GM04504 (cell line): ENCODE results near the gene PIK3IP1.
"Not testable (repeated sequence)": the region's sequence is repeated elsewhere in the genome, so short reads cannot be mapped to it uniquely, and the experiment has no call there.

Source experiments
- DNase-seq: peaks from one replicate; pipeline ENCODE4 v3.0.0-alpha.2; 2012; ENCODE audit warnings: low read depth

PIK3IP1 gene

DNA sequence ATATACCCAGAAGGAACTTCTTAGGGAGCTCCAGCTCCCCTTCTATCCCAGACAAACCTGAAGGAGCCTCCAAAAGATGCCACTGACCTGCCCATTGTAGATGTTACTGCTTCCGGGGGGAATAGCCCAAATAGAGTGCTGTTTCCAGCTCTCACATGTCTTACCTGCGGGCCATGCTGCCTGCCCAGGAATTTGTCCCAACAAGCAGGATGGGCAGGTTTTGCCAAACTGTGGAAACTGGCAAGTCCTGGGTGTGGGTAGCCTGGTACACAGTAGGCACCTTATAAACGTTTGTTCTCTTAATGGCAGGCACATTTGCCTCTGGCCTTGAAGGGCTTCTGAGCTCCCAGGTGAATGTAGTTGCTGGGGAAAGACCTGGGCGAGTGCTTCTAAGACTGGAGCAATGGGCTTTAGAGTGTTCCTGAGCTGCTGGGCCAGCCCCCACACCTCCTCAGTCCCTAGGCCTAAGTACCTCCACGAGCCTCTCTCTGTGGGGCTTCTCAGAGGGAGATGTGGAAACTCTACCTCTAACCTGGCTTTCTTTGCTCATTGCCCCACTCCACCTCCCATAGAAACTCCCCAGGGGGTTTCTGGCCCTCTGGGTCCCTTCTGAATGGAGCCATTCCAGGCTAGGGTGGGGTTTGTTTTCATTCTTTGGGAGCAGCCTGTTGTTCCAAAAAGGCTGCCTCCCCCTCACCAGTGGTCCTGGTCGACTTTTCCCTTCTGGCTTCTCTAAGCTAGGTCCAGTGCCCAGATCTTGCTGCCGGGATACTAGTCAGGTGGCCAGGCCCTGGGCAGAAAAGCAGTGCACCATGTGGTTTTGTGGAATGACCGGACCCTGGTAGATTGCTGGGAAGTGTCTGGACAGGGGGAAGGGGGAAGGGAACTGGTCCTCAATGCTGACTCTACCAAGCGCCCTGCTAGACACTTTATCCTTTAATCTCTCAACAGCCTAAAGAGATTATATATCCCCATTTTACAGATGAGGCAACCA is 43.0 kb downstream of the PIK3IP1 start:
- no peak for DNase-seq

DNA sequence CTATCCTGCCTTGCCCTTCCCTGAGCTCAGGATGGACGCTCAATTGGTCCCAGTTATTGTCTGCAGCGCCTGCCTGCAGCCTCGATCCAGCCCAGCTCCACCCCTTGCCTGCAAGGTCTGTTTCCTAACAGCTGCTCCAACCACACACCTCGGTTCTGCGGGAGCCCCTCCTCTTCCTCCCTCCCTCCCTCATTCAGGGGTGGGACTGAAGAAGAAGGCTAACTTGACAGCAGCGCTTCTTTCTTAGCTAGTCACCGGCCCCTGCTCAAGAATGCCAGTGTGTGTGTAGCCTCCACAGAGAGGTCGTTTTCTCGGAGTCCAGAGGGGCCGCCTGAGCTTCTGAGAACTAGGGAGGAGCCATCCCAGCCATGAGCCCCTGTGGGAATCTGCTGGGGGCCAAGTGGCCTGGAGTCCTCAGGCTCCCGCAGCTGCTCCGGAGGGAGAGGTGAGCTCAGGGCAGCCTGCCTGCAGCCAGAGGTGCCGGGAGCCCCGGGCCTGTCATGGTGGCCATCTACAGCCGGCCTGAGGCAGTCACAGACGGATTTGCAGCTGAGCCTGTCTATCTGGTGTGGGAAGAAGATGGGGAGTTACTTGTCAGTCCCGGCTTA is 44.0 kb downstream of the PIK3IP1 start:
- peak; percentile 83 for DNase-seq

DNA sequence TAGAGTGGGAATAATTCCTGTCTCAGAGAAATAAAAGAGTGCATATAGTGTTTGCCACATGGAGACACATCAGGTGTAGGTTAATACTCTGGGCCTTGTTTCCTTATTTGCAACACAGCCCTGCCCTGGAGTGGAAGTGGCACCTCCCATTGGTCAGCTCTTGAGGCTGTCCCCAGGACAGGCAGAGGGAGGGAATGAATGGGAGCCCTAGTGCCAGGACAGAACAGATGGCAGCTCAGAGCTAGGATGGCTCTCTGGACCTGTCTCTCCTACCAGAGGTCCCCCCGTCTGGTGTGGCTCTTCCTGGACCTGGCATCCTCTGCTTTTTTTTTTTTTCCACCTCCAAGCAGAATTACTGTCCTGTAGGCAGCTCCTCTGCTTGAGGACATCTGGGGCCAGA is 44.6 kb downstream of the PIK3IP1 start:
- no peak for DNase-seq

GRCh38 chr22:31246687-31247086 is 45.6 kb downstream of the PIK3IP1 start:
- no peak for DNase-seq

DNA sequence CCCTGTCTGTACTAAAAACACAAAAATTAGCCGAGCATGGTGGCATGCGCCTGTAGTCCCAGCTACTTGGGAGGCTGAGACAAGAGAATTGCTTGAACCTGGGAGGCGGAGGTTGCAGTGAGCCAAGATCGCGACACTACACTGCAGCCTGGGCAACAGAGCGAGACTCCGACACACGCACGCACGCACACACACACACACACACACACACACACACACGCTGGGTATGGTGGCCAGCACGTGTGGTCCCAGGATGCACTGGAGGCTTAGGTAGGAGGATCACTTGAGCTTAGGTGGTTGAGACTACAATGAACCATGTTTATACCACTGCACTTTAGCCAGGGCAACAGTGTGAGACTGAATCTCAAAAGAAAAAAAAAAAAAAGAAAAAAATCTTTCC is 46.3 kb downstream of the PIK3IP1 start:
- DNase-seq = not testable (repeated sequence)

GRCh38 chr22:31244943-31245451 is 47.3 kb downstream of the PIK3IP1 start:
- no peak for DNase-seq

DNA sequence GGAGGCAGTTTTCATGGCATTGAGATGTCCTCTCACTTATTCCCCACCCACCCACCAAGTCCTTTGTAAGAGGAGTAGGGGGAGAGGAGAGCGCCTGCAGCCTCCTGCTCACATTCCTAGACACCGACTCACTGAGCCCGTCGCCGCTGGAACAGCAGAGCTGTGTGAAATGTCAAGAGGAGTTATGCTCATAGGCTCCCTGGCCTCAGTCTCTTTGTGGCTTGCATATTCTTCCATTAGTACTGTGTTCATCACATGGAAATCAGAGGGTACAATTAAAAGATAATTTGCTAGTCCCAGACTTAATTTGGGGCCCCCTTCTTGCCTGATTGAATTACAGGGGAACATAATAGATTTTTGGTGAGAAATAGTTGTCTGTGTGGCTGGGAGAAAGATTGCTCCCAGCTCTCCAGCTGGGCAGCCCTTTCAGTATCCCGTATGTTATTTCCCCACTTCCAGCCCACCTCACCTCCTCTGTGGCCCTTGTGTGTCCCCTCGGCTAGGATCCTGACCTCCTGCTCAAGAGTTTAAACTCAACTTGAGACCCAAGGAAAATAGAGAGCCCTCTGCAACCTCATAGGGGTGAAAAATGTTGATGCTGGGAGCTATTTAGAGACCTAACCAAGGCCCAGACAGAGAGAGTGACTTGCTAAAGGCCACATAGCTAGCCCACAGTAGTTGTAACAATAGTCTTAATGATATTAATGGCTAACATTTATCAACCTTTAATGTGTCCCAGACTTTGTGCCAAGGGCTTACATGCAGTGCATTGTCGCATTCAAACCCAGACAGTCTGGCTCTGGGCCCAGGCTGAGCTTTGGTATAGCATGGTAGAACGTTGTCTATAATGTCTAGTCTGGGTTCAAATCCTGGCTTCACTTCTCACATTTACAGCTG is 48.0 kb downstream of the PIK3IP1 start:
- DNase-seq = peak; percentile 37

- DNase-seq = no peak
These were observed 48.8 kb downstream of the PIK3IP1 start for GRCh38 chr22:31243339-31244045.

DNA sequence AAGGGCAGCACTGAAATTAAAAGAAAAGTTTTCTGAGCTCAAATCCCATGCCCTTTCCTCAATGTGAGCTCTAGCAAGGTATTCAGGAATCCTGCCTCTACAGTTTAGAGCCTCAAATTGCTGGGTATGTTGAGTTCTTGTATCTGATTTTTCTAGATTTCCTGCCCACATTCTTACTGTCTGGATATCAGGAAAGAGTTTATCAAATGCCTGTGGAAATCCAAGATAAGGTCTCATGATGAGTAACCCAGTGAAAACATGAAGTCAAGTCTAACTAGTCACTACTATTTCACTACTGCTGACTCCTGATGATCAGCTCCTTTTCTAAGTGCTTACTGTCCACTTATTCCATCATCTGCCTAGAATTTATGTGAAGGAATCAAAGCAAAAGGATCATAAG is 50.4 kb downstream of the PIK3IP1 start:
- no peak for DNase-seq

- no peak for DNase-seq
These were observed 51.1 kb downstream of the PIK3IP1 start for GRCh38 chr22:31241200-31241599.

DNA sequence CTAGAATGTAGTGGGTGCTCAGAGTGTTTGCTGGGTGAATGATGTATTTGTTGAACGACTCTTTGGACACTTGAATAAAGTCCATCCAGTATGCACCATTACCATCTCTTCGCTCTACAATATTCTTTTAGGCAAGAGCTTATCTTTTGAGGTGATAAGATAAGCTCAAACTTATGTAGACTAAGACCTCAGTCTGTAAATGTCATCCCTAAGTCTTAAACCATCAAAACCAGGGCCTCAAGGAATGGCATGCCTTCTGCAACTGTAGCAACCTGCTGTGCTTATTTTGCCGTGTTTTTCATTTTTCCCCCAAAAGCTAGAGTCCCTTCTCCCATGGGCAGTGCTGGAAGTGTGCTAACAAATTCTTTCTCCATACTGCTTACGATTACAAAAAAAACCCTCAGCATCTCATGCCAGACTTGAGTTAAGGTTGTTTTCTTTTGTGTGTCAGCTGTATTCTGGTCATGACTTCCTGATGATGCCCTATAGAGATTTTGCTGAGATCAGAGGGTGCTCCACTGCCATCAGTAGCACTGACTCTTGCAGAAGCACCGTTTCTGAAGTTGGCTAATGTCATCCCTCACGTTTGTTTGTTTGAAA is 52.4 kb downstream of the PIK3IP1 start:
- no peak for DNase-seq

DNA sequence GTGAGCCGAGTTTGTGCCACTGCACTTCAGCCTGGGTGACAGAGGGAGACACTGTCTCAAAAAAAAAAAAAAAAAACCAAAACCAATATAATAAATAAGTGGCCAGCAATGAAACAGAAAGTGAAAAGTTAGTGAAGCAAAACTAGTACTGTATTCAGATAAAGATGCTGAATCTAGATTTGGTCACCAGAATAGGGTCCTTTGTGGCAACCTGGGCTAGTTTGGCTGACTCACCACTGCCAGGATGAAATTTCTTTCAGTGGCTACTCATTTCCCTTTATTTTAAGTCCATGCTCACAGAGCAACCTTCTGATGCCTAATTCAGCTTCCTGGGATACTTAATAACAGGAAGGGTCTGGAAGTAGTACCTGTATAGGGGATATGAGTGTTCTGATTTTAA is 54.2 kb downstream of the PIK3IP1 start:
- no peak for DNase-seq

- not testable (repeated sequence) for DNase-seq
These were observed 56.2 kb downstream of the PIK3IP1 start for GRCh38 chr22:31236044-31236443.

DNA sequence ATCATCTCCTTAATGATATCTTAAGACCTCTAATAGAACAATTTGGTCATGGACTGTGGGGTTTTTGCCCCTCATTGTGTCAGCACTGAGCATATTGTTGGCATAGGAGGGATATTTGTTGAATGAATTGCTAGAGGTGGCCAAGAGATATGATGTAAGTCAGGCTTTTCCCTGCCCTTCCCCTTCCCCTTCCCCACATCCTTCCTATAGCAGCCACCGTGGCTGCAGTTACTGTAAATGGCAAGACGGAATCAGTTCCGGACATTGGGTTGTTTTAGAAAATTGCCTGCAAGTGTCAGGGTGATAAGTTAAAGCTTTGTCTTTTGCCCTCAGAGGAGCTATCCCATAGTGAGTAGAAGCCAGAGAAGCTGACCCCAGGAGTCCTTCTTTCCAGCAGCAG is 57.2 kb downstream of the PIK3IP1 start:
- DNase-seq = no peak

GRCh38 chr22:31233001-31233400 is 59.3 kb downstream of the PIK3IP1 start:
- DNase-seq = no peak
